Tibial nerve (tissue), 4 donors: ENCODE results near the gene ERBB4. TPM values are rescaled to one million over a fixed set of nuclear protein-coding genes. Genes with fewer than 3 reads are reported as not detected.
"Not testable (repeated sequence)": the region's sequence is repeated elsewhere in the genome, so short reads cannot be mapped to it uniquely, and the experiment has no call there.

Experiments
- DNase-seq, 2 donors: peaks; one replicate each; pipeline ENCODE4 v3.0.0-alpha.2; 2019; ENCODE audit warnings: low spot score in 2 of 2
- H3K27ac ChIP-seq, 4 donors: fragments of 200-600 bp; sonication (generic) in 3 of 4; one replicate each; pipeline ENCODE4 v1.5.1; 2017 to 2019; ENCODE audit warnings: mild to moderate bottlenecking in 1 of 4
- H3K27me3 ChIP-seq, 2 donors: fragments of 200-600 bp; sonication (generic) in 1 of 2; one replicate each; pipeline versions ENCODE4 v1.5.1 to v1.6.0; 2017 to 2019
- H3K36me3 ChIP-seq, 3 donors: fragments of 200-600 bp; sonication (generic); one replicate each; pipeline ENCODE4 v1.5.1; 2018 to 2019
- H3K4me1 ChIP-seq, 4 donors: fragments of 200-600 bp; sonication (generic) in 3 of 4; one replicate each; pipeline ENCODE4 v1.5.1; 2017 to 2019
- H3K4me3 ChIP-seq, 4 donors: fragments of 200-600 bp; sonication (generic) in 3 of 4; one replicate each; pipeline ENCODE4 v1.5.1; 2017 to 2019; ENCODE audit warnings: mild to moderate bottlenecking in 1 of 4, moderate library complexity in 1 of 4
- H3K9me3 ChIP-seq, 4 donors: fragments of 200-600 bp; sonication (generic) in 3 of 4; one replicate each; pipeline ENCODE4 v1.5.1; 2017 to 2019
- CTCF ChIP-seq, 5 experiments: fragments of 200-600 bp in 3 of 5; fragments of 450-650 bp in 2 of 5; sonication (generic) in 3 of 5; IDR thresholded peaks; one replicate each; pipeline ENCODE4 v1.5.1; 2016 to 2019; ENCODE audit warnings: antibody characterized with exemption in 5 of 5, mild to moderate bottlenecking in 3 of 5, moderate library complexity in 2 of 5
- EP300 ChIP-seq, 2 donors: sonication (generic); formaldehyde crosslinking; IDR thresholded peaks; one replicate each; pipeline ENCODE4 v1.6.1; 2017; ENCODE audit warnings: antibody characterized with exemption in 2 of 2, mild to moderate bottlenecking in 1 of 2
- POLR2A ChIP-seq, 2 donors: fragments of 450-650 bp; IDR thresholded peaks; one replicate each; pipeline ENCODE4 v1.6.1; 2017; ENCODE audit warnings: antibody characterized with exemption in 2 of 2, mild to moderate bottlenecking in 2 of 2, moderate library complexity in 2 of 2
- WGBS, 2 donors: methylation state at CpG; one replicate each; pipeline ENCODE4 v1.1.5; 2018; 5-methylcytosine and 5-hydroxymethylcytosine counted together
- total RNA-seq, 4 donors: library from RNA; depleted of rRNA; stranded (reverse); fragments of >200 nt; gene quantifications; one replicate each; pipeline ENCODE4 v1.1.0, GENCODE V29; 2016

The ERBB4 gene
- total RNA-seq, 4 donors from 2014 or later, result 2.4 to 3.3 (median 2.9) TPM

GRCh38 chr2:211599146-211599545, 939.5 kb downstream of the ERBB4 start:
- H3K27me3 ChIP-seq, result no peaks in the 10 kb centered on the region
- H3K36me3 ChIP-seq, result no peaks in the 10 kb centered on the region
- no peaks in the 10 kb centered on the region for H3K9me3 ChIP-seq
- TF ChIP-seq EP300 (IDR thresholded peaks at IDR 0.05), result no peak
- no peak for TF ChIP-seq POLR2A (IDR thresholded peaks at IDR 0.05)
- no peak for TF ChIP-seq CTCF (IDR thresholded peaks at IDR 0.05)
- DNase-seq, result no peak
- 54 to 65% methylated on average over 3 of the region's 3 CpGs for WGBS, 2 donors
- H3K4me3 ChIP-seq, result no peak overlapping the region
- no peak overlapping the region for H3K27ac ChIP-seq
- no peaks in the 10 kb centered on the region for H3K4me1 ChIP-seq

GRCh38 chr2:211598238-211598637, 940.4 kb downstream of the ERBB4 start:
- H3K9me3 ChIP-seq, result no peaks in the 10 kb centered on the region
- no peak overlapping the region for H3K27ac ChIP-seq
- no peaks in the 10 kb centered on the region for H3K27me3 ChIP-seq
- DNase-seq, result no peak
- no peak overlapping the region for H3K4me3 ChIP-seq
- no peak for TF ChIP-seq EP300 (IDR thresholded peaks at IDR 0.05)
- TF ChIP-seq POLR2A (IDR thresholded peaks at IDR 0.05), result no peak
- TF ChIP-seq CTCF (IDR thresholded peaks at IDR 0.05), result no peak
- WGBS, 2 donors, result 68 to 75% methylated on average over 2 of the region's 2 CpGs
- H3K36me3 ChIP-seq, result no peaks in the 10 kb centered on the region
- no peaks in the 10 kb centered on the region for H3K4me1 ChIP-seq

GRCh38 chr2:211592006-211592405, 946.6 kb downstream of the ERBB4 start:
- H3K27ac ChIP-seq, H3K36me3 ChIP-seq, H3K27me3 ChIP-seq, DNase-seq, H3K4me3 ChIP-seq, H3K4me1 ChIP-seq, H3K9me3 ChIP-seq: not testable (repeated sequence)
- WGBS, 2 donors, result 54% methylated on average over 12 of the region's 12 CpGs

- Histone ChIP-seq H3K27me3 (no peaks in the 10 kb centered on the region), H3K4me1 (no peaks in the 10 kb centered on the region), H3K27ac (no peak overlapping the region), H3K4me3 (no peak overlapping the region), H3K36me3 (no peaks in the 10 kb centered on the region), H3K9me3 (peaks cover 0 to 4% (median under 1%) of the 10 kb centered on the region in 4 donors)
- DNase-seq, result no peak
- TF ChIP-seq CTCF (IDR thresholded peaks at IDR 0.05) (no peak), EP300 (IDR thresholded peaks at IDR 0.05) (no peak), POLR2A (IDR thresholded peaks at IDR 0.05) (no peak)
- 77 to 80% methylated on average over 2 of the region's 2 CpGs for WGBS, 2 donors
These were observed 947.2 kb downstream of the ERBB4 start for GRCh38 chr2:211591426-211591825.

GRCh38 chr2:211568439-211568838, 970.2 kb downstream of the ERBB4 start:
- TF ChIP-seq POLR2A (IDR thresholded peaks at IDR 0.05) (no peak), EP300 (IDR thresholded peaks at IDR 0.05) (no peak), CTCF (IDR thresholded peaks at IDR 0.05) (no peak)
- 87 to 91% methylated on average over 3 of the region's 3 CpGs for whole genome bisulfite sequencing, 2 donors
- no peaks in the 10 kb centered on the region for H3K27me3 ChIP-seq

GRCh38 chr2:211564441-211564840, 974.2 kb downstream of the ERBB4 start:
- Histone ChIP-seq H3K27me3 (no peaks in the 10 kb centered on the region), H3K4me3 (no peak overlapping the region), H3K27ac (no peak overlapping the region), H3K9me3 (no peaks in the 10 kb centered on the region), H3K36me3 (no peaks in the 10 kb centered on the region), H3K4me1 (no peaks in the 10 kb centered on the region)
- no peak for TF ChIP-seq POLR2A (IDR thresholded peaks at IDR 0.05)
- no peak for TF ChIP-seq CTCF (IDR thresholded peaks at IDR 0.05)
- TF ChIP-seq EP300 (IDR thresholded peaks at IDR 0.05), result no peak
- WGBS, 2 donors, result 77 to 78% methylated on average over 3 of the region's 3 CpGs
- no peak for DNase-seq

More at GRCh38 chr2:211568439-211568838, 970.2 kb downstream of the ERBB4 start:
- peaks cover 0 to 3% (median 0%) of the 10 kb centered on the region in 4 donors for H3K9me3 ChIP-seq
- DNase-seq, result no peak
- H3K36me3 ChIP-seq, result no peaks in the 10 kb centered on the region
- H3K27ac ChIP-seq, result no peak overlapping the region
- H3K4me3 ChIP-seq, result no peak overlapping the region
- H3K4me1 ChIP-seq, result no peaks in the 10 kb centered on the region
